HEK293 (cell line): ENCODE data around the gene CD151.

Experiments used
- CTCF ChIA-PET: fragments of 350-600 bp; formaldehyde crosslinking; extraction: SDS; loops from one replicate; lab custom pipeline; 2021; ENCODE audit warnings: antibody characterized with exemption; lab: Yijun Ruan, JAX
- POLR2A ChIA-PET: fragments of 300-600 bp; formaldehyde crosslinking; extraction: SDS; loops from one replicate; lab custom pipeline; 2020; ENCODE audit warnings: antibody characterized with exemption, inconsistent platforms; lab: Yijun Ruan, JAX
- H3K27ac ChIP-seq: fragments of 200-500 bp; sonication (Bioruptor generic); 2 replicates; pipeline ENCODE4 v1.5.1; 2014; ENCODE audit warnings: low read depth, low read length, control low read depth, inconsistent platforms; ENCODE audit errors: extremely low read depth
- H3K36me3 ChIP-seq, 2 experiments: fragments of 200-500 bp in 1 of 2; sonication (Bioruptor generic) in 1 of 2; 1 replicate in 1 of 2; 2 replicates in 1 of 2; pipeline ENCODE4 v1.5.1; 2014 to 2017; ENCODE audit warnings: inconsistent platforms in 2 of 2, low read length in 2 of 2; ENCODE audit not compliant: control insufficient read depth in 2 of 2, insufficient read depth in 1 of 2
- H3K4me1 ChIP-seq: fragments of 200-500 bp; sonication (Bioruptor generic); 2 replicates; pipeline ENCODE4 v1.5.1; 2014; ENCODE audit warnings: mild to moderate bottlenecking, low read length, inconsistent platforms; ENCODE audit not compliant: control insufficient read depth, insufficient read depth
- H3K4me3 ChIP-seq: 2 replicates; pipeline ENCODE4 v1.5.1; 2011; ENCODE audit warnings: low read depth, mild to moderate bottlenecking, control low read depth, low read length, moderate library complexity
- H3K9me3 ChIP-seq: fragments of 200-500 bp; sonication (Bioruptor generic); 2 replicates; pipeline ENCODE4 v1.5.1; 2014; ENCODE audit warnings: low read depth, low read length, inconsistent platforms; ENCODE audit not compliant: control insufficient read depth, insufficient read depth
- BCL11B ChIP-seq: fragments of 450-650 bp; formaldehyde crosslinking; IDR thresholded peaks from 2 replicates; pipeline ENCODE4 v1.5.1; 2016; ENCODE audit warnings: low read depth, missing biosample characterization, missing genetic modification characterization
- EGR2 ChIP-seq: fragments of 450-650 bp; formaldehyde crosslinking; IDR thresholded peaks from 2 replicates; pipeline ENCODE4 v1.5.1; 2016; ENCODE audit warnings: low read depth, missing biosample characterization, missing genetic modification characterization
- GLIS1 ChIP-seq: fragments of 450-650 bp; formaldehyde crosslinking; IDR thresholded peaks from 2 replicates; pipeline ENCODE4 v1.5.1; 2016; ENCODE audit warnings: missing biosample characterization, missing genetic modification characterization
- GLIS2 ChIP-seq: fragments of 450-650 bp; formaldehyde crosslinking; IDR thresholded peaks from 2 replicates; pipeline ENCODE4 v1.5.1; 2016; ENCODE audit warnings: missing biosample characterization, missing genetic modification characterization
- TCF7L2 ChIP-seq: IDR thresholded peaks from 2 replicates; pipeline ENCODE4 v1.6.1; 2011; ENCODE audit warnings: low read depth, mild to moderate bottlenecking, inconsistent platforms, low read length, moderate library complexity, borderline replicate concordance
- WT1 ChIP-seq: fragments of 450-650 bp; formaldehyde crosslinking; IDR thresholded peaks from 2 replicates; pipeline ENCODE4 v1.5.1; 2016; ENCODE audit warnings: missing biosample characterization, missing genetic modification characterization
- ZBTB48 ChIP-seq: fragments of 450-650 bp; formaldehyde crosslinking; IDR thresholded peaks from 2 replicates; pipeline ENCODE4 v1.5.1; 2016; ENCODE audit warnings: missing biosample characterization, missing genetic modification characterization
- ZNF157 ChIP-seq: fragments of 450-650 bp; formaldehyde crosslinking; IDR thresholded peaks from 2 replicates; pipeline ENCODE4 v1.5.1; 2016; ENCODE audit warnings: missing biosample characterization, missing genetic modification characterization
- ZNF202 ChIP-seq: fragments of 450-650 bp; formaldehyde crosslinking; IDR thresholded peaks from 2 replicates; pipeline ENCODE4 v1.5.1; 2016; ENCODE audit warnings: missing biosample characterization, missing genetic modification characterization, borderline replicate concordance
- ZNF341 ChIP-seq: fragments of 450-650 bp; formaldehyde crosslinking; IDR thresholded peaks from 2 replicates; pipeline ENCODE4; 2016; ENCODE audit warnings: low read depth, missing biosample characterization, missing genetic modification characterization
- ZNF549 ChIP-seq: fragments of 450-650 bp; IDR thresholded peaks from 2 replicates; pipeline ENCODE4 v1.5.1; 2018; ENCODE audit warnings: missing biosample characterization, missing genetic modification characterization, mild to moderate bottlenecking, inconsistent platforms, moderate library complexity
- ZNF654 ChIP-seq: fragments of 450-650 bp; formaldehyde crosslinking; IDR thresholded peaks from 2 replicates; pipeline ENCODE4 v1.5.1; 2016; ENCODE audit warnings: low read depth, missing biosample characterization, missing genetic modification characterization
- ZNF707 ChIP-seq: fragments of 450-650 bp; formaldehyde crosslinking; IDR thresholded peaks from 2 replicates; pipeline ENCODE4 v1.5.1; 2016; ENCODE audit warnings: missing biosample characterization, missing genetic modification characterization
- ZNF747 ChIP-seq: fragments of 450-650 bp; formaldehyde crosslinking; IDR thresholded peaks from 2 replicates; pipeline ENCODE4 v1.5.1; 2016; ENCODE audit warnings: missing biosample characterization, missing genetic modification characterization
- ZNF792 ChIP-seq: fragments of 450-650 bp; formaldehyde crosslinking; IDR thresholded peaks from 2 replicates; pipeline ENCODE4 v1.5.1; 2016; ENCODE audit warnings: missing biosample characterization, missing genetic modification characterization
- ZNF837 ChIP-seq: fragments of 450-650 bp; formaldehyde crosslinking; IDR thresholded peaks from 2 replicates; pipeline ENCODE4 v1.5.1; 2016; ENCODE audit warnings: missing biosample characterization, missing genetic modification characterization
- TF ChIP-seq, protein P1 (sequence below): fragments of 450-650 bp; formaldehyde crosslinking; conservative IDR thresholded peaks from 2 replicates; pipeline ENCODE4 v1.5.1; 2016; ENCODE audit warnings: low read depth, missing biosample characterization, missing genetic modification characterization
- TF ChIP-seq, protein P2 (sequence below): fragments of 450-650 bp; IDR thresholded peaks from 2 replicates; pipeline ENCODE4 v1.5.1; 2018; ENCODE audit warnings: missing biosample characterization, mild to moderate bottlenecking, missing genetic modification characterization
- TF ChIP-seq, protein P3 (sequence below): fragments of 450-650 bp; formaldehyde crosslinking; IDR thresholded peaks from 2 replicates; pipeline ENCODE4 v1.5.1; 2017; ENCODE audit warnings: missing biosample characterization, missing genetic modification characterization

CD151 gene

DNA sequence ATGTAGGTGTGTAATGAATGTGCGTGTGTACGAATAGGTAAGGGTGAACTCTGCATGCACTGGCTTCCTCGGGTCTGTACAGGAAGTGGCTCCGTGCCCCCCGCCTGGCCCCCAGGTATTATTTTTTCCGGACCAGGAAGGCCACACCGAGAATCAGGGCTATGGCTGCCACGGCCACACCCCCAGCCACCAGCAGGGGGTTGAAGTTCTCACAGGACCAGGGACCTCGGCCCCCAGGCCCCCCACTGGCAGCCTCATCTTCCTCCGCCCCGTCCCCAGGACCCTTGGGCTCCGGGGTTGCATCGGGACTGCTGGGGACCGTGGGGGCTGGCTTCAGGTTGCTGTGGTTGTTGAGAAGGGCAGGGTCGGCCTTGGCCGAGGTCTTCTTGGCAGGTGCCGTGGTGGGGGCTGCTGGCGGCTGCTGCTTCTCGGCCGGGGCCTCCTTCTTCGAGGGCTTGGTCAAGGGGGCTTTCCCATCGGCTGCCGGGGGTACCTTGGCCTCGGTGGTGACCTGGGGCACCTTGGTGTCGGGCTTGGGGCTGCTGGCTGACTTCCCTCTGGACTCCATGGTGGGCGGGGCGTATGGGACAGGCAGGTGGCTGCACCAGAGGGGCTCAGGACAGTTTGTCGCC is 44.6 kb upstream of the CD151 start (continued):
- TF ChIP-seq, protein P1, sequence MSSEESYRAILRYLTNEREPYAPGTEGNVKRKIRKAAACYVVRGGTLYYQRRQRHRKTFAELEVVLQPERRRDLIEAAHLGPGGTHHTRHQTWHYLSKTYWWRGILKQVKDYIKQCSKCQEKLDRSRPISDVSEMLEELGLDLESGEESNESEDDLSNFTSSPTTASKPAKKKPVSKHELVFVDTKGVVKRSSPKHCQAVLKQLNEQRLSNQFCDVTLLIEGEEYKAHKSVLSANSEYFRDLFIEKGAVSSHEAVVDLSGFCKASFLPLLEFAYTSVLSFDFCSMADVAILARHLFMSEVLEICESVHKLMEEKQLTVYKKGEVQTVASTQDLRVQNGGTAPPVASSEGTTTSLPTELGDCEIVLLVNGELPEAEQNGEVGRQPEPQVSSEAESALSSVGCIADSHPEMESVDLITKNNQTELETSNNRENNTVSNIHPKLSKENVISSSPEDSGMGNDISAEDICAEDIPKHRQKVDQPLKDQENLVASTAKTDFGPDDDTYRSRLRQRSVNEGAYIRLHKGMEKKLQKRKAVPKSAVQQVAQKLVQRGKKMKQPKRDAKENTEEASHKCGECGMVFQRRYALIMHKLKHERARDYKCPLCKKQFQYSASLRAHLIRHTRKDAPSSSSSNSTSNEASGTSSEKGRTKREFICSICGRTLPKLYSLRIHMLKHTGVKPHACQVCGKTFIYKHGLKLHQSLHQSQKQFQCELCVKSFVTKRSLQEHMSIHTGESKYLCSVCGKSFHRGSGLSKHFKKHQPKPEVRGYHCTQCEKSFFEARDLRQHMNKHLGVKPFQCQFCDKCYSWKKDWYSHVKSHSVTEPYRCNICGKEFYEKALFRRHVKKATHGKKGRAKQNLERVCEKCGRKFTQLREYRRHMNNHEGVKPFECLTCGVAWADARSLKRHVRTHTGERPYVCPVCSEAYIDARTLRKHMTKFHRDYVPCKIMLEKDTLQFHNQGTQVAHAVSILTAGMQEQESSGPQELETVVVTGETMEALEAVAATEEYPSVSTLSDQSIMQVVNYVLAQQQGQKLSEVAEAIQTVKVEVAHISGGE (tag by site-specific recombination) = no peak
- TF ChIP-seq ZNF202 = no peak
- no peak for TF ChIP-seq ZNF654 (tag by site-specific recombination)
- TF ChIP-seq ZBTB48 (tag by site-specific recombination) = no peak
- no peak for TF ChIP-seq ZNF837 (tag by site-specific recombination)
- TF ChIP-seq, all 188 proteins: peak for 0

DNA sequence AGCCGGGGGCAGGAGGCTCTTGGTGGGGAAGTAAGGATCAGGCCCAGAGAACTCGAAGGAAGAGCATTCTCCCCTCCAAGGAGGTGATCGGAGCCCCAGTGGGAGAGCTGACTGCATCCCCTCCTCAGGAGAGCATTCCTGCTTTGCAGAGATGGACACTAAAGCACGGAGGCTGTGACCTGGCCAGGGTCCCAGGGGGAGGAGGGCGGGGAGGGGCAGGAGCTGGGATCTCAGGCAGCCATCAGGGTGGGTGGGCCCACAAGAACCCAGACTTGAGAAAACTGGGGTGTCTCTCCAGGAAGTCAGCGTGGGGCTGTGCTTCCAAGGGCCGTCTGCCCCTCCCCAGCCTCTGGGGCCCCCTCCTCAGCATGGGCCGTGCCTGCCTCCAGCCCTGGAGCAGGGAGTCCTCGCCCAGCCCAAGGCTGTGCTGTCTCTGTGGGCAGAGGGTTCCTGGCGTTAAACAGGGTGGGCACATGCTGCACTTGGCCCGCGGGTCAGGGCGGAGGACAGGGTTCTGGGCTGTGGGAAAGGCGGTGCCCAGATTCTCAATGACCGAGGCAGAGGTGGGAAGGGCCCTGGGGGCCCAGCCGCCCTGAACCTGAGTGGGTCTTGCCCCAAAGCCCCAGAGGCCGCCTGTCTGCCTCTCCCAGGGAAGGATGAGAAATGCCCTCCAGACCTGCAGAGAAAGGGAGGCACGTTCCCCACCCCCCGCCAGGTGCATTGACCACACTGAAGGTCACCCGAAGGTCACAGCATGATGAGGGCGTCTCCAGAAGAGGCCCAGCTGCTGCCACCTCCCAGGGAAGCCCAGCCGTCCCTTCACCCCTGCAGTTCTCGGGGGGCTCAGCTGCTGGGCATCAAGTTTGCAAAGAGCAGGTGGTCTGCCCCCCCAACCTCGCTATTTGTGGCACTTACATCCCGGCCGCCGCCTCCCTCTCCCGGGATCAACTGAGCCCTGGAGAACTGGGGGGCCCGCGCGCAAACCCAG is 43.5 kb upstream of the CD151 start:
- TF ChIP-seq ZNF792 (tag by site-specific recombination) (no peak), ZNF707 (tag by site-specific recombination) (no peak), ZNF157 (tag by site-specific recombination) (no peak), BCL11B (tag by site-specific recombination) (peak; percentile 58; the same call in 1 of the 2 replicates), WT1 (tag by site-specific recombination) (no peak), ZNF549 (tag by site-specific recombination) (no peak), GLIS1 (tag by site-specific recombination) (peak; percentile 48; the same call in 1 of the 2 replicates), ZNF747 (tag by site-specific recombination) (no peak), GLIS2 (peak; percentile 52; the same call in 1 of the 2 replicates), EGR2 (tag by site-specific recombination) (no peak), TCF7L2 (no peak), ZNF341 (tag by site-specific recombination) (peak; percentile 34)
- TF ChIP-seq, protein P2, sequence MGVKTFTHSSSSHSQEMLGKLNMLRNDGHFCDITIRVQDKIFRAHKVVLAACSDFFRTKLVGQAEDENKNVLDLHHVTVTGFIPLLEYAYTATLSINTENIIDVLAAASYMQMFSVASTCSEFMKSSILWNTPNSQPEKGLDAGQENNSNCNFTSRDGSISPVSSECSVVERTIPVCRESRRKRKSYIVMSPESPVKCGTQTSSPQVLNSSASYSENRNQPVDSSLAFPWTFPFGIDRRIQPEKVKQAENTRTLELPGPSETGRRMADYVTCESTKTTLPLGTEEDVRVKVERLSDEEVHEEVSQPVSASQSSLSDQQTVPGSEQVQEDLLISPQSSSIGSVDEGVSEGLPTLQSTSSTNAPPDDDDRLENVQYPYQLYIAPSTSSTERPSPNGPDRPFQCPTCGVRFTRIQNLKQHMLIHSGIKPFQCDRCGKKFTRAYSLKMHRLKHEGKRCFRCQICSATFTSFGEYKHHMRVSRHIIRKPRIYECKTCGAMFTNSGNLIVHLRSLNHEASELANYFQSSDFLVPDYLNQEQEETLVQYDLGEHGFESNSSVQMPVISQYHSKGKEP (tag by site-specific recombination) = no peak
- TF ChIP-seq, protein P3, sequence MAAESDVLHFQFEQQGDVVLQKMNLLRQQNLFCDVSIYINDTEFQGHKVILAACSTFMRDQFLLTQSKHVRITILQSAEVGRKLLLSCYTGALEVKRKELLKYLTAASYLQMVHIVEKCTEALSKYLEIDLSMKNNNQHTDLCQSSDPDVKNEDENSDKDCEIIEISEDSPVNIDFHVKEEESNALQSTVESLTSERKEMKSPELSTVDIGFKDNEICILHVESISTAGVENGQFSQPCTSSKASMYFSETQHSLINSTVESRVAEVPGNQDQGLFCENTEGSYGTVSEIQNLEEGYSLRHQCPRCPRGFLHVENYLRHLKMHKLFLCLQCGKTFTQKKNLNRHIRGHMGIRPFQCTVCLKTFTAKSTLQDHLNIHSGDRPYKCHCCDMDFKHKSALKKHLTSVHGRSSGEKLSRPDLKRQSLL (tag by site-specific recombination) = no peak
- H3K36me3 ChIP-seq = peaks cover 0 to 37% of the 10 kb centered on the region in 2 experiments; a peak in 2 of 3 replicates
- no peak overlapping the region for H3K4me3 ChIP-seq
- CTCF ChIA-PET = interaction anchor here (0.9 kb wide), 1 partner anchor 32 kb away, joined by 3 read pairs; no protein-coding TSS in a partner anchor
- H3K9me3 ChIP-seq = no peaks in the 10 kb centered on the region
- H3K4me1 ChIP-seq = no peaks in the 10 kb centered on the region
- POLR2A ChIA-PET = interaction anchor here (0.6 to 2.2 kb wide), 9 partner anchors 10 to 93 kb away, joined by 3 to 11 read pairs (median 5); partner anchors contain the start of genes CRACR2B, GATD1, PNPLA2 and TALDO1
- H3K27ac ChIP-seq = no peak overlapping the region
